Measurements from ENCODE around the gene MRPL58.

GRCh38 chr17:74992223-74992622 is 20.2 kb upstream of the MRPL58 start:
- TF ChIP-seq POLR2A (IDR thresholded peaks at IDR 0.05; ENCODE audit: low read length): no peak
- no peak for TF ChIP-seq GATA1 (IDR thresholded peaks at IDR 0.05; ENCODE audit: low read depth, low read length)
